OCI-LY1 (cell line): ENCODE data around the gene TMEM119.

Experiments
- H2AFZ ChIP-seq: fragments of 200-600 bp; sonication (generic), shearing (Covaris generic); 2 replicates; pipeline ENCODE4 v1.6.0; 2014; ENCODE audit warnings: antibody characterized with exemption, mild to moderate bottlenecking, low read length
- H3F3A ChIP-seq: fragments of 200-600 bp; sonication (generic), shearing (Covaris generic); 2 replicates; pipeline ENCODE4 v1.6.0; 2014; ENCODE audit warnings: mild to moderate bottlenecking, antibody characterized with exemption, low read length, moderate library complexity; ENCODE audit not compliant: insufficient read depth
- H3K27ac ChIP-seq: fragments of 200-600 bp; sonication (generic); 2 replicates; pipeline ENCODE4 v1.5.1; 2014; ENCODE audit warnings: low read length, mixed run types, mild to moderate bottlenecking, low read depth; ENCODE audit not compliant: poor library complexity, severe bottlenecking
- H3K27me3 ChIP-seq: fragments of 200-600 bp; sonication (generic); 2 replicates; pipeline ENCODE4 v1.6.0; 2014; ENCODE audit warnings: antibody characterized with exemption, mild to moderate bottlenecking, low read length, moderate library complexity; ENCODE audit not compliant: insufficient read depth
- H3K36me3 ChIP-seq: fragments of 200-600 bp; sonication (generic); 2 replicates; pipeline ENCODE4 v1.6.1; 2014; ENCODE audit warnings: mild to moderate bottlenecking, antibody characterized with exemption, low read length, moderate library complexity, mixed read lengths; ENCODE audit not compliant: insufficient read depth
- H3K4me1 ChIP-seq: fragments of 200-600 bp; sonication (generic); 2 replicates; pipeline ENCODE4 v1.5.1; 2014; ENCODE audit warnings: mild to moderate bottlenecking, low read length, moderate library complexity; ENCODE audit not compliant: insufficient read depth, severe bottlenecking
- H3K4me2 ChIP-seq: fragments of 200-600 bp; sonication (generic), shearing (Covaris generic); 2 replicates; pipeline ENCODE4 v1.6.1; 2014; ENCODE audit warnings: low read length
- H3K4me3 ChIP-seq: fragments of 200-600 bp; sonication (generic); 2 replicates; pipeline ENCODE4 v1.5.1; 2014; ENCODE audit warnings: low read length, low read depth, mild to moderate bottlenecking, mixed read lengths; ENCODE audit not compliant: poor library complexity, severe bottlenecking
- H3K79me2 ChIP-seq: fragments of 200-600 bp; shearing (Covaris generic); 2 replicates; pipeline ENCODE4 v1.6.1; 2016; ENCODE audit warnings: mixed run types, low read length, mixed read lengths; ENCODE audit not compliant: insufficient read depth
- H3K9ac ChIP-seq: fragments of 200-600 bp; sonication (generic), shearing (Covaris generic); 2 replicates; pipeline ENCODE4 v1.6.1; 2014; ENCODE audit warnings: mild to moderate bottlenecking, low read length, mixed read lengths
- H3K9me2 ChIP-seq: fragments of 200-600 bp; sonication (generic), shearing (Covaris generic); 2 replicates; pipeline ENCODE4 v1.6.1; 2014; ENCODE audit warnings: low read depth, mild to moderate bottlenecking, low read length, mixed read lengths
- H3K9me3 ChIP-seq: fragments of 200-600 bp; shearing (Covaris generic); 2 replicates; pipeline ENCODE4 v1.6.1; 2014; ENCODE audit warnings: low read length, mixed read lengths
- H4K20me1 ChIP-seq: fragments of 200-600 bp; sonication (generic), shearing (Covaris generic); 2 replicates; pipeline ENCODE4 v1.6.0; 2016; ENCODE audit warnings: mild to moderate bottlenecking, low read length; ENCODE audit not compliant: insufficient read depth
- CTCF ChIP-seq: fragments of 200-600 bp; sonication (generic), shearing (Covaris generic); IDR thresholded peaks from 2 replicates; pipeline ENCODE4 v1.5.1; 2017; ENCODE audit warnings: mild to moderate bottlenecking, antibody characterized with exemption, low read length, moderate library complexity, mixed read lengths
- EZH2 ChIP-seq: fragments of 200-600 bp; sonication (generic), shearing (Covaris generic); IDR thresholded peaks from 2 replicates; pipeline ENCODE4 v1.8.0; 2017; ENCODE audit warnings: borderline replicate concordance, mixed run types, mild to moderate bottlenecking, antibody characterized with exemption, low read length, moderate library complexity, mixed read lengths

TMEM119 gene

GRCh38 chr12:108642899-108643654 lies 45.2 kb upstream of the TMEM119 start:
- TF ChIP-seq CTCF = no peak
- no peak for TF ChIP-seq EZH2
- Histone ChIP-seq H2AFZ (no peak overlapping the region), H3K9me3 (no peaks in the 10 kb centered on the region), H3K27me3 (no peaks in the 10 kb centered on the region), H3K4me3 (no peak overlapping the region), H3K4me2 (peak overlapping the region; percentile 41; the same call in 1 of the 2 replicates), H4K20me1 (no peaks in the 10 kb centered on the region), H3K36me3 (peaks cover 15% of the 10 kb centered on the region; the same call in 1 of the 2 replicates), H3K4me1 (peaks cover 49% of the 10 kb centered on the region), H3K9me2 (no peaks in the 10 kb centered on the region), H3K9ac (no peak overlapping the region), H3F3A (no peaks in the 10 kb centered on the region), H3K79me2 (no peaks in the 10 kb centered on the region), H3K27ac (peak overlapping the region; percentile 100)

- Histone ChIP-seq H3K9me2 (no peaks in the 10 kb centered on the region), H3K79me2 (no peaks in the 10 kb centered on the region), H3K4me3 (no peak overlapping the region), H3F3A (no peaks in the 10 kb centered on the region), H3K4me2 (peak overlapping the region; percentile 41), H3K27me3 (no peaks in the 10 kb centered on the region), H4K20me1 (no peaks in the 10 kb centered on the region), H3K27ac (peak overlapping the region; percentile 100), H3K9ac (peak overlapping the region; percentile 43; the same call in 1 of the 2 replicates), H3K9me3 (no peaks in the 10 kb centered on the region), H3K4me1 (peaks cover 56% of the 10 kb centered on the region), H2AFZ (no peak overlapping the region), H3K36me3 (peaks cover 13% of the 10 kb centered on the region; the same call in 1 of the 2 replicates)
- TF ChIP-seq EZH2 = no peak
Measured at GRCh38 chr12:108642269-108642870, 44.5 kb upstream of the TMEM119 start.

GRCh38 chr12:108641446-108642268 lies 43.8 kb upstream of the TMEM119 start:
- H3K4me3 ChIP-seq = no peak overlapping the region
- no peak overlapping the region for H2AFZ ChIP-seq
- no peaks in the 10 kb centered on the region for H3K27me3 ChIP-seq
- H3K4me1 ChIP-seq = peaks cover 62% of the 10 kb centered on the region
- no peaks in the 10 kb centered on the region for H3K9me3 ChIP-seq
- no peaks in the 10 kb centered on the region for H3K79me2 ChIP-seq
- no peaks in the 10 kb centered on the region for H3F3A ChIP-seq
- H3K4me2 ChIP-seq = peak overlapping the region; percentile 41
- H3K9ac ChIP-seq = peak overlapping the region; percentile 43; the same call in 1 of the 2 replicates
- TF ChIP-seq EZH2 (no peak), CTCF (no peak)
- peaks cover 13% of the 10 kb centered on the region; the same call in 1 of the 2 replicates for H3K36me3 ChIP-seq
- no peaks in the 10 kb centered on the region for H4K20me1 ChIP-seq
- peak overlapping the region; percentile 100 for H3K27ac ChIP-seq
- no peaks in the 10 kb centered on the region for H3K9me2 ChIP-seq
